ENCODE results near the gene PM20D2. TPM values are rescaled to one million over a fixed set of nuclear protein-coding genes. Genes with fewer than 3 reads are reported as not detected.

PM20D2 gene
- total and polyA plus RNA-seq, 2 of the 13 experiments (the other 11 are each of a cell fraction or from before 2014, with no cell fraction given) = 13.3 to 26.3 TPM

DNA sequence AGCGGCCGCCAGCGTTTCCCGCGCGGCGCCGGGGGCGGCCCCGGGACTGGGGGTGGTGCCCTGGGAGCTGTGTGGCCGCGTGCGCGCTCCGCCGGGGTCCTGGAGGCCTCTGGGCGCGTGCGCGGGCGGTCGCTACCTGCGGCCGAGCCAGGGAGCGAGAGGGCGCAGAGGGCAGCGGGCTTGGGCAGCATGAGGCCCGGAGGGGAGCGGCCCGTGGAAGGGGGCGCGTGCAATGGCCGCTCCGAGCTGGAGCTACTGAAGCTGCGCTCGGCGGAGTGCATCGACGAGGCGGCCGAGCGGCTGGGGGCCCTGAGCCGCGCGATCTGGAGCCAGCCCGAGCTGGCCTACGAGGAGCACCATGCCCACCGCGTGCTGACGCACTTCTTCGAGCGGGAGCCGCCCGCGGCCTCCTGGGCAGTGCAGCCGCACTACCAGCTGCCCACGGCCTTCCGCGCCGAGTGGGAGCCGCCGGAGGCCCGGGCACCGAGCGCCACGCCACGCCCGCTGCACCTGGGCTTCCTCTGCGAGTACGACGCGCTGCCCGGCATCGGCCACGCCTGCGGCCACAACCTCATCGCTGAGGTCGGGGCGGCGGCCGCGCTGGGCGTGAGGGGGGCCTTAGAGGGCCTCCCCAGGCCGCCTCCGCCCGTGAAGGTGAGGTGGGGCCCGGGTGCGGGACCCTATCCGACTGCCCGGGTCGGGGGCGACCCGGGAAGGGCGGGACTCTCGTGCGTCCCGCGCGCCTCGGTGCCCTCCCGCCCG, at the start of gene PM20D2 (continued):
- TF ChIP-seq ARNTL (CRISPR knock-in tag; IDR thresholded peaks at IDR 0.05) (no peak), MYC (CRISPR knock-in tag; IDR thresholded peaks at IDR 0.05; ENCODE audit: borderline replicate concordance) (peak; percentile 95), U2AF1 (optimal IDR thresholded peaks at IDR 0.05; ENCODE audit: low read depth, low read length) (no peak), GFI1 (CRISPR knock-in tag; IDR thresholded peaks at IDR 0.05; ENCODE audit: borderline replicate concordance) (peak; percentile 81; the same call in 1 of the 2 replicates), HDAC2 (CRISPR knock-in tag; IDR thresholded peaks at IDR 0.05) (0 out of 2 replicates have a peak, but pooled peaks have one; percentile 10), ZKSCAN5 (CRISPR knock-in tag; IDR thresholded peaks at IDR 0.05) (no peak), ZNF570 (CRISPR knock-in tag; IDR thresholded peaks at IDR 0.05; ENCODE audit: borderline replicate concordance) (no peak; the same call in 1 of the 2 replicates), ZC3H4 (CRISPR knock-in tag; IDR thresholded peaks at IDR 0.05; ENCODE audit: borderline replicate concordance) (no peak), NR1H2 (CRISPR knock-in tag; IDR thresholded peaks at IDR 0.05; ENCODE audit: borderline replicate concordance, low read depth) (no peak), ZNF883 (CRISPR knock-in tag; IDR thresholded peaks at IDR 0.05; ENCODE audit: not compliant biosample characterization) (peak; percentile 97), SMAD1 (CRISPR knock-in tag; IDR thresholded peaks at IDR 0.05; ENCODE audit: borderline replicate concordance, low read depth) (0 out of 2 replicates have a peak, but pooled peaks have one; percentile 31), NFE2 (CRISPR knock-in tag; IDR thresholded peaks at IDR 0.05) (no peak)
- TF ChIP-seq, protein P1, sequence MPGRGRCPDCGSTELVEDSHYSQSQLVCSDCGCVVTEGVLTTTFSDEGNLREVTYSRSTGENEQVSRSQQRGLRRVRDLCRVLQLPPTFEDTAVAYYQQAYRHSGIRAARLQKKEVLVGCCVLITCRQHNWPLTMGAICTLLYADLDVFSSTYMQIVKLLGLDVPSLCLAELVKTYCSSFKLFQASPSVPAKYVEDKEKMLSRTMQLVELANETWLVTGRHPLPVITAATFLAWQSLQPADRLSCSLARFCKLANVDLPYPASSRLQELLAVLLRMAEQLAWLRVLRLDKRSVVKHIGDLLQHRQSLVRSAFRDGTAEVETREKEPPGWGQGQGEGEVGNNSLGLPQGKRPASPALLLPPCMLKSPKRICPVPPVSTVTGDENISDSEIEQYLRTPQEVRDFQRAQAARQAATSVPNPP (CRISPR knock-in tag; IDR thresholded peaks at IDR 0.05) = peak; percentile 86; the same call in 1 of the 2 replicates
- TF ChIP-seq, protein P2, sequence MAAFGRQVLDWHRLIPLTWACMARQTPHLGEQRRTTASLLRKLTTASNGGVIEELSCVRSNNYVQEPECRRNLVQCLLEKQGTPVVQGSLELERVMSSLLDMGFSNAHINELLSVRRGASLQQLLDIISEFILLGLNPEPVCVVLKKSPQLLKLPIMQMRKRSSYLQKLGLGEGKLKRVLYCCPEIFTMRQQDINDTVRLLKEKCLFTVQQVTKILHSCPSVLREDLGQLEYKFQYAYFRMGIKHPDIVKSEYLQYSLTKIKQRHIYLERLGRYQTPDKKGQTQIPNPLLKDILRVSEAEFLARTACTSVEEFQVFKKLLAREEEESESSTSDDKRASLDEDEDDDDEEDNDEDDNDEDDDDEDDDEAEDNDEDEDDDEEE (CRISPR knock-in tag; IDR thresholded peaks at IDR 0.05) = peak; percentile 80; the same call in 1 of the 2 replicates
- TF ChIP-seq, protein P3, sequence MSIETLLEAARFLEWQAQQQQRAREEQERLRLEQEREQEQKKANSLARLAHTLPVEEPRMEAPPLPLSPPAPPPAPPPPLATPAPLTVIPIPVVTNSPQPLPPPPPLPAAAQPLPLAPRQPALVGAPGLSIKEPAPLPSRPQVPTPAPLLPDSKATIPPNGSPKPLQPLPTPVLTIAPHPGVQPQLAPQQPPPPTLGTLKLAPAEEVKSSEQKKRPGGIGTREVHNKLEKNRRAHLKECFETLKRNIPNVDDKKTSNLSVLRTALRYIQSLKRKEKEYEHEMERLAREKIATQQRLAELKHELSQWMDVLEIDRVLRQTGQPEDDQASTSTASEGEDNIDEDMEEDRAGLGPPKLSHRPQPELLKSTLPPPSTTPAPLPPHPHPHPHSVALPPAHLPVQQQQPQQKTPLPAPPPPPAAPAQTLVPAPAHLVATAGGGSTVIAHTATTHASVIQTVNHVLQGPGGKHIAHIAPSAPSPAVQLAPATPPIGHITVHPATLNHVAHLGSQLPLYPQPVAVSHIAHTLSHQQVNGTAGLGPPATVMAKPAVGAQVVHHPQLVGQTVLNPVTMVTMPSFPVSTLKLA (IDR thresholded peaks at IDR 0.05) = no peak
- TF ChIP-seq, protein P4, sequence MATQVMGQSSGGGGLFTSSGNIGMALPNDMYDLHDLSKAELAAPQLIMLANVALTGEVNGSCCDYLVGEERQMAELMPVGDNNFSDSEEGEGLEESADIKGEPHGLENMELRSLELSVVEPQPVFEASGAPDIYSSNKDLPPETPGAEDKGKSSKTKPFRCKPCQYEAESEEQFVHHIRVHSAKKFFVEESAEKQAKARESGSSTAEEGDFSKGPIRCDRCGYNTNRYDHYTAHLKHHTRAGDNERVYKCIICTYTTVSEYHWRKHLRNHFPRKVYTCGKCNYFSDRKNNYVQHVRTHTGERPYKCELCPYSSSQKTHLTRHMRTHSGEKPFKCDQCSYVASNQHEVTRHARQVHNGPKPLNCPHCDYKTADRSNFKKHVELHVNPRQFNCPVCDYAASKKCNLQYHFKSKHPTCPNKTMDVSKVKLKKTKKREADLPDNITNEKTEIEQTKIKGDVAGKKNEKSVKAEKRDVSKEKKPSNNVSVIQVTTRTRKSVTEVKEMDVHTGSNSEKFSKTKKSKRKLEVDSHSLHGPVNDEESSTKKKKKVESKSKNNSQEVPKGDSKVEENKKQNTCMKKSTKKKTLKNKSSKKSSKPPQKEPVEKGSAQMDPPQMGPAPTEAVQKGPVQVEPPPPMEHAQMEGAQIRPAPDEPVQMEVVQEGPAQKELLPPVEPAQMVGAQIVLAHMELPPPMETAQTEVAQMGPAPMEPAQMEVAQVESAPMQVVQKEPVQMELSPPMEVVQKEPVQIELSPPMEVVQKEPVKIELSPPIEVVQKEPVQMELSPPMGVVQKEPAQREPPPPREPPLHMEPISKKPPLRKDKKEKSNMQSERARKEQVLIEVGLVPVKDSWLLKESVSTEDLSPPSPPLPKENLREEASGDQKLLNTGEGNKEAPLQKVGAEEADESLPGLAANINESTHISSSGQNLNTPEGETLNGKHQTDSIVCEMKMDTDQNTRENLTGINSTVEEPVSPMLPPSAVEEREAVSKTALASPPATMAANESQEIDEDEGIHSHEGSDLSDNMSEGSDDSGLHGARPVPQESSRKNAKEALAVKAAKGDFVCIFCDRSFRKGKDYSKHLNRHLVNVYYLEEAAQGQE (IDR thresholded peaks at IDR 0.05; ENCODE audit: borderline replicate concordance in 1 of 2, low read depth in 1 of 2, low read length in 2 of 2) = no peak
- TF ChIP-seq, protein P5, sequence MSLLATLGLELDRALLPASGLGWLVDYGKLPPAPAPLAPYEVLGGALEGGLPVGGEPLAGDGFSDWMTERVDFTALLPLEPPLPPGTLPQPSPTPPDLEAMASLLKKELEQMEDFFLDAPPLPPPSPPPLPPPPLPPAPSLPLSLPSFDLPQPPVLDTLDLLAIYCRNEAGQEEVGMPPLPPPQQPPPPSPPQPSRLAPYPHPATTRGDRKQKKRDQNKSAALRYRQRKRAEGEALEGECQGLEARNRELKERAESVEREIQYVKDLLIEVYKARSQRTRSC (CRISPR knock-in tag; IDR thresholded peaks at IDR 0.05; ENCODE audit: low read depth) = no peak
- TF ChIP-seq, protein P6, sequence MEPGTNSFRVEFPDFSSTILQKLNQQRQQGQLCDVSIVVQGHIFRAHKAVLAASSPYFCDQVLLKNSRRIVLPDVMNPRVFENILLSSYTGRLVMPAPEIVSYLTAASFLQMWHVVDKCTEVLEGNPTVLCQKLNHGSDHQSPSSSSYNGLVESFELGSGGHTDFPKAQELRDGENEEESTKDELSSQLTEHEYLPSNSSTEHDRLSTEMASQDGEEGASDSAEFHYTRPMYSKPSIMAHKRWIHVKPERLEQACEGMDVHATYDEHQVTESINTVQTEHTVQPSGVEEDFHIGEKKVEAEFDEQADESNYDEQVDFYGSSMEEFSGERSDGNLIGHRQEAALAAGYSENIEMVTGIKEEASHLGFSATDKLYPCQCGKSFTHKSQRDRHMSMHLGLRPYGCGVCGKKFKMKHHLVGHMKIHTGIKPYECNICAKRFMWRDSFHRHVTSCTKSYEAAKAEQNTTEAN (CRISPR knock-in tag; conservative IDR thresholded peaks at IDR 0.05) = peak; percentile 87

Measured in HepG2 (cell line).